Measurements from ENCODE around the gene RBMS3. TPM values are rescaled to one million over a fixed set of nuclear protein-coding genes. Genes with fewer than 3 reads are reported as not detected.

Gene RBMS3
- total RNA-seq, 1 donor, result 2.1 TPM

- Histone ChIP-seq H3K9me3 (ENCODE audit: low read depth, low read length) (no peaks in the 10 kb centered on the region), H3K4me3 (ENCODE audit: low read length) (no peak overlapping the region), H3K4me1 (ENCODE audit: insufficient read depth, low read length) (no peaks in the 10 kb centered on the region), H3K27me3 (ENCODE audit: insufficient read depth, low read length) (no peaks in the 10 kb centered on the region)
Observed at GRCh38 chr3:29494305-29495036, 213.6 kb downstream of the RBMS3 start.

- no peak overlapping the region for H3K4me3 ChIP-seq (ENCODE audit: low read length)
- H3K4me1 ChIP-seq (ENCODE audit: insufficient read depth, low read length), result no peaks in the 10 kb centered on the region
- H3K9me3 ChIP-seq (ENCODE audit: low read depth, low read length), result no peaks in the 10 kb centered on the region
- H3K27me3 ChIP-seq (ENCODE audit: insufficient read depth, low read length), result no peaks in the 10 kb centered on the region
Observed at GRCh38 chr3:29497282-29497681, 216.4 kb downstream of the RBMS3 start.

DNA sequence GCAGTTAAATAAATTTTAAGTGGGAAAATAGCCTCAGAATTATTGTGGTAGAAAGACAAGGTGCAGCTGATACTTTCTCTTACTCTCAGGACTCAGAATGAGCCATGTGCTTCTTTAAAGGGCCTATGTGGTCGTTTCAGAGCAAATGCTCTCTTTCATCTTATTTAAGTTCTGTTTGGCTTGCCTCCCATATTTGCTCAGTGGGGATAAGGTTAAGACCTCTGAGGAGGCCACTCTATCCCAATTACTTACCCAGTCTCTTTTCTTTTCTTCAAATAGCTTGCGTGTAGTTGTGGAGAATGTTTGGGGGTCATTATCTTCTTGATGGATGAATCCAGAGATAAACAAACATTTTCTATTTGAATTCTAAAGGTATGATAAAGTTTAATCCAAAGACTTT lies 221.9 kb downstream of the RBMS3 start:
- Histone ChIP-seq H3K4me3 (ENCODE audit: low read length) (no peak overlapping the region), H3K27me3 (ENCODE audit: insufficient read depth, low read length) (no peaks in the 10 kb centered on the region), H3K9me3 (ENCODE audit: low read depth, low read length) (no peaks in the 10 kb centered on the region)

GRCh38 chr3:29503314-29503713 lies 222.4 kb downstream of the RBMS3 start:
- Histone ChIP-seq H3K4me1 (ENCODE audit: insufficient read depth, low read length) (no peaks in the 10 kb centered on the region), H3K4me3 (ENCODE audit: low read length) (no peak overlapping the region), H3K27me3 (ENCODE audit: insufficient read depth, low read length) (no peaks in the 10 kb centered on the region), H3K9me3 (ENCODE audit: low read depth, low read length) (no peaks in the 10 kb centered on the region)

More for the DNA sequence above, 221.9 kb downstream of the RBMS3 start:
- H3K4me1 ChIP-seq (ENCODE audit: insufficient read depth, low read length), result no peaks in the 10 kb centered on the region

DNA sequence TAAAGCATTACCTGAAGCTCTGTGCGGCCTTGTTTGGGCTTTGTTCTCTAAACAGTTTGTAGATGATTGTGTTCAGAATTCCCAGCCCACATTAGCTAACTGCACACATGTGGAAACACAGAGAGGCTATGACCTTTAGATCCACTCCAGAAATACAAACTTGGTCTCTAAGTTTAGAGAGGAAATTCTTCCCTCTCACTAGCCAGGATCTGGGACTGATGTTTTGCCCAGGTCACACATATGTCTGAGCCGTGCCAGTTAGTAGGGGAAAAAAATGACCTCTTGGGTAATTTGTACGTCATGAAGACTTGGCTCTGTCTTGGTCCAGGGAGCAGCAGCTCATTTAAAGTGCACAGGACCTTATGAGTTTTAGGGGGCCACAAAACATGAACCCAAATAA lies 223.1 kb downstream of the RBMS3 start:
- Histone ChIP-seq H3K4me3 (ENCODE audit: low read length) (no peak overlapping the region), H3K27me3 (ENCODE audit: insufficient read depth, low read length) (no peaks in the 10 kb centered on the region), H3K9me3 (ENCODE audit: low read depth, low read length) (no peaks in the 10 kb centered on the region), H3K4me1 (ENCODE audit: insufficient read depth, low read length) (no peaks in the 10 kb centered on the region)

DNA sequence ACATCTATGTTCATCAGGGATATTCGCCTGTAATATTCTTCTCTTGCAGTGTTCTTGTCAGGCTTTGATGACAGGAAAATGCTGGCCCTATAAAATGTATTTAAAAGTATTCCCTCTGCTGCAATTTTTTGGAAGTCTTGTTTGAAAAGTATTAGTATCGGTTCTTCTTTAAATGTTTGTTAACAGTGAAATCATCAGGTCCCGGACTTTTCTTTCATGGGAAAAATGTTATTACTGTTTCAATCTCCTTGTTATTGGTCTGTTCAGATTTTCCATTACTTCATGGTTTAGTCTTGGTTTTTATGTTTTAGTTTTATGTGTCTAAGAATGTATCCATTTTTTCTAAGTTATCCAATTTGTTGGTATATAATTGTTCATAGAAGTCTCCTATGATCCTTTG lies 225.6 kb downstream of the RBMS3 start:
- Histone ChIP-seq H3K27me3 (ENCODE audit: insufficient read depth, low read length) (peaks cover 2% of the 10 kb centered on the region), H3K4me1 (ENCODE audit: insufficient read depth, low read length) (no peaks in the 10 kb centered on the region), H3K9me3 (ENCODE audit: low read depth, low read length) (no peaks in the 10 kb centered on the region), H3K4me3 (ENCODE audit: low read length) (no peak overlapping the region)

DNA sequence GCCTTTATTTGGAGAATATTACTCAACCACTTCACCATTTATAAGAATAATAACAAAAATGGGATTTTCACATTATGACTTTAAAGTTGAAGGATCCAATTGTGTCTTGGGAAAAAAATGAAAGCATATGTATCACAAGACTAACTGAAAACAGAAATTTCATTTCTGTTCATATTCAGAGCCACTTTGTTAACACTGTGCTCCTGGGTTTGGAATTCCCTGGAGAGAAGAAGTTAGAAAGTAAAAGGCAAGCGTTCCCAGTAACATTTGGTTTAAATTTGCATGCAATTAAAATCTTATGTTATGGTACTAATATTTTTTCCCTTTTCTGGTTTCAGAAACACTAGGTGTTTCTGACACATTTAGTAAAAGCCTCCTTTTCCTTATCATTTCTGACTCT lies 230.8 kb downstream of the RBMS3 start:
- no peaks in the 10 kb centered on the region for H3K9me3 ChIP-seq (ENCODE audit: low read depth, low read length)
- no peak overlapping the region for H3K4me3 ChIP-seq (ENCODE audit: low read length)
- H3K4me1 ChIP-seq (ENCODE audit: insufficient read depth, low read length), result no peaks in the 10 kb centered on the region

DNA sequence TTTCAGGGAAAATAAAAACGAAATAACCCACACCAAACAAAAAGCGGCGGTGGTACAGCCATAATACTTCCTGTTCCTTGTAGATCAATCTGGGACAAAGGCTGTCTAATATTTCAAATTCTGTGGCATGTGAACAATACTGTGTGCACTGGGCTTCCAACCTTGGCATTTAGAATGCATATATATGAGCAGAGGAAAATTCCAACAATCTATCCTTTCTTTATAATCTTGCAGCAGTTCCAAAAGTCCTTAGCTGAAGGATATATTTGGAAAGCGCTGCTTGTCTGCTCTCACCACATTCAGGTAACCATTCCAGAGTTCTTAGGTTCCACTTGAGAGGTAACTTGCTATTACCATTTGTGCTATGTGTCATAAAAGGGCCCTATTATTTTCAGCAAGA lies 231.8 kb downstream of the RBMS3 start:
- Histone ChIP-seq H3K9me3 (ENCODE audit: low read depth, low read length) (no peaks in the 10 kb centered on the region), H3K4me1 (ENCODE audit: insufficient read depth, low read length) (no peaks in the 10 kb centered on the region), H3K27me3 (ENCODE audit: insufficient read depth, low read length) (peaks cover 12% of the 10 kb centered on the region), H3K4me3 (ENCODE audit: low read length) (no peak overlapping the region)

More for the DNA sequence above, 230.8 kb downstream of the RBMS3 start:
- H3K27me3 ChIP-seq (ENCODE audit: insufficient read depth, low read length), result peaks cover 12% of the 10 kb centered on the region

GRCh38 chr3:29513236-29513635 lies 232.4 kb downstream of the RBMS3 start:
- Histone ChIP-seq H3K4me3 (ENCODE audit: low read length) (no peak overlapping the region), H3K27me3 (ENCODE audit: insufficient read depth, low read length) (peaks cover 12% of the 10 kb centered on the region), H3K4me1 (ENCODE audit: insufficient read depth, low read length) (no peaks in the 10 kb centered on the region), H3K9me3 (ENCODE audit: low read depth, low read length) (no peaks in the 10 kb centered on the region)

DNA sequence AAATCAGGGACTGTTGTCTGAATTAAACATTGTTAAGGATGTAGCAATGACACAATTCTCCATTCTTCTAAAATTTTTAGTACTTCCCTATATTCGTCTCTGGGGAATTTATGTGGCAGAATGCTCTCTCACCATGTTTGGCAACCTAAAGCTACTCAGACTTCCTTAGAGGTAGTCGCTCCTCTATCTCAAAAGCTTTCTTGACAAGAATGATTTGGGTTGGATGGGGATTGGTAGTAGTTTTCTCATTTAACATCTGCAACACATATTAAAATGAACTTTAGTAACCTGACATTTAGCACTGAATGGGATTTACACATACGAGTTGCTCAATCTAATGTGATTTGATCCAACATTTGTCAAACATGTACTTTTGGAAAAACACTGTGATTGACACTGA lies 233.3 kb downstream of the RBMS3 start:
- no peaks in the 10 kb centered on the region for H3K9me3 ChIP-seq (ENCODE audit: low read depth, low read length)
- no peak overlapping the region for H3K4me3 ChIP-seq (ENCODE audit: low read length)
- peaks cover 12% of the 10 kb centered on the region for H3K27me3 ChIP-seq (ENCODE audit: insufficient read depth, low read length)
- no peaks in the 10 kb centered on the region for H3K4me1 ChIP-seq (ENCODE audit: insufficient read depth, low read length)

DNA sequence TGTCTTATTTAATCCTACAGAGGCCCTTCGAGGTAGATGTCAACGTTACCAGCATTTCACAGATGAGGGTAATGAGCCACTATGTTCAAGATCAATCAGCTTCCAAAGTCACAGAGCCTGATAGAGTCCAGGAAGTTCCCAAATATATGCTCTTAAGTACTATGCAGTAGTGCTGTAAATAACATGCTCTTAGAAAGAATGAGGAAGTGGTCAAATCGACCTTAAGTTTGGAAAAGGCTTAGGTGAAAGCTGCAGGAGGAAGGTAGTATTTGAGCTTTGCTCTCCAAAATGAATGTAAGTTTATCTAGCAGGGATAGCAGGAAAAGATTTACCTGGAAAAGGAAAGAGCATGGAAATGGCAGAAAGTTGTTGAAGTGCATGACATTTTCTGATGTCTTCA lies 234.0 kb downstream of the RBMS3 start:
- H3K27me3 ChIP-seq (ENCODE audit: insufficient read depth, low read length), result peaks cover 12% of the 10 kb centered on the region
- H3K4me3 ChIP-seq (ENCODE audit: low read length), result no peak overlapping the region
- no peaks in the 10 kb centered on the region for H3K9me3 ChIP-seq (ENCODE audit: low read depth, low read length)
- no peaks in the 10 kb centered on the region for H3K4me1 ChIP-seq (ENCODE audit: insufficient read depth, low read length)

- Histone ChIP-seq H3K4me1 (ENCODE audit: insufficient read depth, low read length) (no peaks in the 10 kb centered on the region), H3K27me3 (ENCODE audit: insufficient read depth, low read length) (peaks cover 12% of the 10 kb centered on the region), H3K9me3 (ENCODE audit: low read depth, low read length) (no peaks in the 10 kb centered on the region), H3K4me3 (ENCODE audit: low read length) (no peak overlapping the region)
Observed at GRCh38 chr3:29515451-29515850, 234.6 kb downstream of the RBMS3 start.

- Histone ChIP-seq H3K27me3 (ENCODE audit: insufficient read depth, low read length) (peaks cover 12% of the 10 kb centered on the region), H3K4me3 (ENCODE audit: low read length) (no peak overlapping the region), H3K4me1 (ENCODE audit: insufficient read depth, low read length) (no peaks in the 10 kb centered on the region), H3K9me3 (ENCODE audit: low read depth, low read length) (no peaks in the 10 kb centered on the region)
Observed at GRCh38 chr3:29516164-29516563, 235.3 kb downstream of the RBMS3 start.

DNA sequence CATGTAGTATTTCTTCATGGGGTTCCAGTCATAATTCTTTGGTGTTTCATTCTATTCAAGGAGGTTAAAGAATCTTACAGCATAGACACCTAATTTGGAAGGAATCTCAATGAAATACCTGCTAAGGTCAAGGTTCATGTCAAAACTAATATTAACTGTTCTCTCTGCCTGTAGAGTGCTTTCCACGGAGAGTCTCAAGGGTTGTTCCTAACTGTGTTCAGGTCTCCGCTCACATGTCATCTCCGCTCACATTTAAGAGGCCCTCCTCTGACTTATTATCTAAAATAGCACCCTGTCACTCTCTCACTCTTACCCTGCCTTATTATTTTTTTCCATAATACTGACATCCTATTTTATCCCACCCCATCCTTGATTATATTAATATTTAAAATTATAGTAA lies 239.9 kb downstream of the RBMS3 start:
- H3K4me1 ChIP-seq (ENCODE audit: insufficient read depth, low read length), result no peaks in the 10 kb centered on the region
- no peaks in the 10 kb centered on the region for H3K9me3 ChIP-seq (ENCODE audit: low read depth, low read length)
- no peaks in the 10 kb centered on the region for H3K27me3 ChIP-seq (ENCODE audit: insufficient read depth, low read length)
- no peak overlapping the region for H3K4me3 ChIP-seq (ENCODE audit: low read length)

- H3K4me3 ChIP-seq (ENCODE audit: low read length), result no peak overlapping the region
- H3K27me3 ChIP-seq (ENCODE audit: insufficient read depth, low read length), result no peaks in the 10 kb centered on the region
- no peaks in the 10 kb centered on the region for H3K4me1 ChIP-seq (ENCODE audit: insufficient read depth, low read length)
- H3K9me3 ChIP-seq (ENCODE audit: low read depth, low read length), result no peaks in the 10 kb centered on the region
Observed at GRCh38 chr3:29521293-29521692, 240.4 kb downstream of the RBMS3 start.

DNA sequence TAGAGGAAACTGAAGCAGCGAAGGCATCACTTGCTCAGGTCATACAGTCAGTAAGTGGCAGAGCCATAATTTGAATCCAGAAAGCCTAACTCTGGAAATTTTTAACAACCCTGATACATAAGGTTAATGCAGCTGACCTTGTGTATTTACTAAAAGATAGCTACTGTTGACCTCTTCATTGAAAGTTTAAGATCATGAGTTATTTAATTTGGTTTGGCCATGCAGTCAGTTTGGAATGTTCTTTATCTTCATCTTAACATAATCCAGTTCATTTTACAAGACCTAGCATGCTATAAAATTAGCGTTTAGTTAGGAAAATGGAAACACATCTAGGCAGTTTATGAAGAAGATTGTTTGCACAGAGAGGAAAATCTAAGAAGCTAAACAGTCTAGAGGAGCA lies 240.9 kb downstream of the RBMS3 start:
- Histone ChIP-seq H3K4me1 (ENCODE audit: insufficient read depth, low read length) (no peaks in the 10 kb centered on the region), H3K9me3 (ENCODE audit: low read depth, low read length) (no peaks in the 10 kb centered on the region), H3K27me3 (ENCODE audit: insufficient read depth, low read length) (no peaks in the 10 kb centered on the region), H3K4me3 (ENCODE audit: low read length) (no peak overlapping the region)
